AG10803 (cell line): ENCODE measurements around the gene RGS14.

Experiments
- DNase-seq: peaks from one replicate; pipeline ENCODE4 v3.0.0; 2010; ENCODE audit warnings: low read depth
- H3K4me3 ChIP-seq: 2 replicates; pipeline ENCODE4 v1.5.1; 2011; ENCODE audit warnings: mild to moderate bottlenecking, low read length, control low read depth
- CTCF ChIP-seq: conservative IDR thresholded peaks from 2 replicates; pipeline ENCODE4 v1.5.1; 2011; ENCODE audit warnings: mild to moderate bottlenecking, low read length, control low read depth, inconsistent platforms

RGS14 gene

GRCh38 chr5:177316005-177316404, 41.7 kb upstream of the RGS14 start:
- no peak overlapping the region for H3K4me3 ChIP-seq
- DNase-seq, result no peak
- TF ChIP-seq CTCF, result no peak

GRCh38 chr5:177317959-177318377, 39.8 kb upstream of the RGS14 start:
- H3K4me3 ChIP-seq, result no peak overlapping the region
- peak; percentile 78 for DNase-seq
- peak; percentile 89 for TF ChIP-seq CTCF

GRCh38 chr5:177319913-177320588, 37.7 kb upstream of the RGS14 start:
- no peak; the same call in 1 of the 2 replicates for TF ChIP-seq CTCF
- no peak for DNase-seq
- no peak overlapping the region for H3K4me3 ChIP-seq

DNA sequence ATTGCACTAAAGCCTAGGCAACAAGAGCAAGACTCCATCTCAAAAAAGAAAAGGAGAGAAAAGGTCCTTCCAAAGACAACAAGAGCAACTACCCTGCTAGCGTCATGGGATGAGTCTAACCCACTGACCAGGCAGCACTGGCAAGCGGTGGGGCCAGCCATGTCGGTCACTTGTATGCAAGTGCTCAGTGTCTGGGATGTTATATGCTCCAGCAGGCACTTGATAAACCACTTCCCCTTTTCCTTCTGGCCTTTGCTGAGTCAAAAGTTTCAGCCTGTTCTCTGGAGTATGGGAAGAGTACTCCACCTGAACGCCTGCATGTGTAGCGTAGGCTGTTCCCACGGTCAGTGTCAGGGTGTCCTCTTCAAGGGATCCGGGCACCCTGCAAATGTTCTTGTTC, 36.8 kb upstream of the RGS14 start:
- no peak for TF ChIP-seq CTCF
- H3K4me3 ChIP-seq, result no peak overlapping the region
- no peak for DNase-seq

- DNase-seq, result no peak
- TF ChIP-seq CTCF, result no peak
- H3K4me3 ChIP-seq, result no peak overlapping the region
Observed at GRCh38 chr5:177325868-177326381, 31.8 kb upstream of the RGS14 start.

GRCh38 chr5:177327539-177328522, 29.9 kb upstream of the RGS14 start:
- DNase-seq, result no peak
- no peak for TF ChIP-seq CTCF
- no peak overlapping the region for H3K4me3 ChIP-seq
